ENCODE measurements around the gene LCN2.
"Not testable (repeated sequence)": the region's sequence is repeated elsewhere in the genome, so short reads cannot be mapped to it uniquely, and the experiment has no call there.

LCN2 gene

GRCh38 chr9:128128836-128129590 lies 20.2 kb upstream of the LCN2 start:
- DNase-seq: no peak

- not testable (repeated sequence) for DNase-seq
Observed at GRCh38 chr9:128129976-128130590, 19.2 kb upstream of the LCN2 start.

DNA sequence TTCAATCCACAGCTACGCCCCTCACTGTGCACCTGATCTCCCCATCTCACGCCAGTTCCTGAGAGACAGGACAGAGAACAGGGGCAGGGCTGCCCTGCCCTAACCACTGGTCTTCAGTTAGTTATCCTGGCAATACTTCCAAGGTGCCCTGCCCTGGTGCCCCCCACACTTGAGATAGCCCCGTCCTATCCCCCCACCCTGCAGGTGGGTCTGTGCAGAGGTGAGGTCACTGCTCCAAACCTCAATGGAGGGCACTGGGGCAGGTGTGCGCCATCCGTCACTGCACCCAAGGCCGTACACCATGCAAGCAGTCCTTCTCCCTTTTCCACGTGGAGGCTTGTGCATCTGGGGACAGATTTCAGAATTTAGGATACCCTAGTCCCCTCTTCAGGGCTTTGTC lies 18.6 kb upstream of the LCN2 start:
- DNase-seq: not testable (repeated sequence)

DNA sequence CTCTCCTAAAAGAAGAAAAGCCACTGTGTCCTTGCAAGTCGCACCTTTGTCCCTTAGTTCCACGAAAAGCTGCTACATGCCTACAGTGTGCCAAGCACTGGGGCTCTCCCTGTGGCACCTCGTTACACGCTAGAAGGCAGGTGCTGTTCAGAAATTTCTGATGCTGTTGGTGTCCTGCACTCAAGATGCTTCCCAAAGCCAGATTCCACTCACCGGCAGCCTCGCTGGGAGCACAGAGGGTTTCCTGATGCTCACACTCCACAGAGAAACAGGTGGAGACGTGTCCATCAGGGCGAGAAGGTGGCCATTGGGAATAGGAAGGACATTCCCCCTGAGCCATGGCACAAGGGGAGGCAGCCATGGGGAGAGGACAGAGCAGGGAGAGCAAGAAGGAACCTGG lies 17.9 kb upstream of the LCN2 start:
- not testable (repeated sequence) for DNase-seq

DNA sequence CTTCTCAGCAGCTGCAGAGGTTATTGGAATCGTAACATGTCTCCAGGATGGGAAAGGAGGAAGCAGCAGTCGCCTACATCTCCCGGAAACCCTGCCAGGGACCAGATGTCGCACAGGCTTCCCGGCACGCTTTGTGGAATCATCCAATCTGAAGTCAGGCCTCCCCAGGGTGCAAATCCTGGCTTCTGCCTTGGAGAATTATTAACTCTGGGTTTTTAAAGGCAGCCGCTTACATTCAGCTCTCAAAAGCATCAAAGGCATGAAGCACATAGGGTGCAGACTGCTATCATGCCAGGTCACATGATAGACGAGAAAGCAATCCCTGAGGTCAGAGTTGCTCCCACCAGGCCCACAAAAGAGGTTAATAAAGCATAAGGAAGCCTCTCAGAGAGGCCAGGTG lies 17.1 kb upstream of the LCN2 start:
- not testable (repeated sequence) for DNase-seq

DNA sequence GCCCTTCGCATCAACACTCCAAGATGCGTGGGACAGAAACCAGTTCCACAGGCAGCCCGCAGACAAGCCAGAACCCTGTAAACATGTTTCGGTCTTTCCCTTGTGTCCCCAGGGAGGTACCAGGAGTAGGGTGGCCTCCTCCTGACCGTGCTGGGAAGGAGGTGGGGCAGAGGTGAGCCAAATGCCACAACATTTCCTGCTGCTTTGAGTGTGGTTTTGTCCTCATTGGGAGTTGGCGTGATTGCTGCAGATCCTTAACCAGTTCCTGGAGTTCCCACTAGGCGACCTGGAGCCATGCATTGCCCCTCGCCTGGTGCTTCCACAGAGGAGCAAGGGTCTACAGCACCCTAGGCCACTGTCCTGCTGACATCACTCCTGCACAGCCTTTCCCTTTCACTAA lies 13.7 kb upstream of the LCN2 start:
- DNase-seq: not testable (repeated sequence)

DNA sequence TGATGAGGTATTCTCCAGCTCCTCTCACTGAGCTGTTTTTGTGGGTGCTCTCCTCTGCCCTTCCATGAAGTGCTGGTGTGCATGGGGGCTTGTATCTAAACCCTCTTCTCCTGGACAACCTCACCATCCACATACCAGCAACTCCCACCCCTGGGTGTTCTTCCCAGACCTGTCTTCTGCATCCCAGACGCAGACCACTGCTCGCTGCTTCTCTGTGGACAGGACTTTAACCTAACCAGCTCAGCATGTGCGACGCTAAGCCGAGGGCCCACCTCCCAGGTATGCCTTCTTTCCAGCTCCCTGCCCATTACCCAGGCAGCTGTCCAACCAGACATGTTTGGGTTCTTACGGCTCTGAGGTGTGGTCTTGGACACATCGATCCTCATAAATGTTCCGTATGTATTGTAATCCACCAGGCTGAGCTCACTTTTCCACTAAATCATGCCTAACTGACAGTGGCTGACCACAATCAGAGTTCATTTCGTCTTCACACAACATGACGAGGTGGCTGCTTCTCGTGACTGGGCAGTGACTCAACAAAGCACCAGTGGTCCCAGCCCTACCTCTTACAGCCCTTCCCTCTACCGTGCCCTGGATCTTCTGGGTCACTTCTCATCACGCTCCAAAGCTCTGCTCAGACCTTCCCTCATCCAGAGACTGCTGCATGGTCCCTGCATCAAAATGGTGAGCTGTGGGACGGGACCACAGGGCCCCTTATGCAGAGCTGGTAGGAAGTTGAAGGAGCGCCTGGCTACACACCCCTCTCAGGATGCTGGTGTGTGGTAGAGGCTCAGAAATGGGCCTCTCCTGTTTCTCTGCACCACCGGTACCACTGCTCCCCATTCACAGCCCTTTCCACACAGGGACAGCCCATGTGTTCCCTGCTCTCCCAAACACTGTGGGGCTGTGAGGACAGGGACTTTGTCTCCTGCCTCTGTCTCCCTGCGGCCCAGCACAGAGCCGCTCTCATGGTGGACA lies 12.1 kb upstream of the LCN2 start:
- DNase-seq: no peak

DNA sequence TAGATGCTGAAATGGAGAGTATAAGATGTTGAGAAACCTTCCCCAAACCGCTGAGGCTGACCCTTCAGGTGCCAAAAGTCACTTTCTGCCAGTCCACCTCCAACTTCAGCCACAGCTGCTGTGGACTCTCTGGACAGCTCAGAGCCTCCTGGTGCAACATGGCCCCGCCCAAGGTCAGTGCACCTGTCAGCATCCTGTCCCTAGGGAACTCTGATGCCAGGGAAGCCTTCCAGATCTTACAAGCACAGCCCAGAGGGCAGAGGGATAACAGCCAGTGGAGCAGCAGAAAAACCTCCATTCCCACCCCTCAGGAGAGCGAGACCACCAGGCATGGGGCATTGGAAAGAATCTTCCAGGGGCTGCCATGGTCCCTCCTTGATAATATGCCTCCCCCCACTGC lies 11.3 kb upstream of the LCN2 start:
- DNase-seq: no peak

DNA sequence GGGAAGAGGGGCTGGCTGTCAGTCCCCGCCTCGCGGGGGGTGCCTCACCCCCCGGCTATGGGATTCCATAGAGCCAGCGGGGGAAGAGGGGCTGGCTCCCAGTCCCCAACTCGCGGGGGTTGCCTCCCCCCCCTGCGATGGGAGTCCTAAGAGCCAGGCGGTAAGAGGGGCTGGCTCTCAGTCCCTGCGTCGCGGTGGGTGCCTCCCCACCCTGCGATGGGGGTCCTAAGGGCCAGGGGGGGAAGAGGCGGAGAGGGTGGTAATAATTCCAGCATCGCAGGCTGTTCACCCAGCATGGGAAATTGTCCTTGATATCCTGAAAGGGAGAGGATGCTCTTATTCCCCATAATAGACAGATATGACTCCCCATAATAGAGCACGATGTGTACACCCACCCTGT lies 9.6 kb upstream of the LCN2 start:
- DNase-seq: no peak

DNA sequence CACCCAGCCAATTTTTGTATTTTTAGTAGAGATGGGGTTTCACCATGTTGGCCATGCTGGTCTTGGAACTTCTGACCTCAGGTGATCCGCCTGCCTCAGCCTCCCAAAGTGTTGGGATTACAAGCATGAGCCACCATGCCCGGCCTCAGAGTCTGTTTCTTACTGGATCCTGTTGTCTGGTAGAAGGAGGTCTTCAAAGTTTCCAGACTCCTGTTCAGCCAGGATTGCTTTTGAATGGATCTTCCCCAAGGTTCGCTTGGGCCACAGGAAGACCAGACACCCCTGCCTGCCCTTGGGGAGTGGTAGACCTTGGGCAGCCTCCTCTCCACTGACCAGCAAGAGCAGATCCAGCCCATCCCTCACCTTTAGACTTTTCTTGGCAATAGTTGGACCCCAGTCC lies 7.6 kb upstream of the LCN2 start:
- DNase-seq: no peak

- no peak for DNase-seq
Observed at GRCh38 chr9:128142061-128142460, 7.2 kb upstream of the LCN2 start.

DNA sequence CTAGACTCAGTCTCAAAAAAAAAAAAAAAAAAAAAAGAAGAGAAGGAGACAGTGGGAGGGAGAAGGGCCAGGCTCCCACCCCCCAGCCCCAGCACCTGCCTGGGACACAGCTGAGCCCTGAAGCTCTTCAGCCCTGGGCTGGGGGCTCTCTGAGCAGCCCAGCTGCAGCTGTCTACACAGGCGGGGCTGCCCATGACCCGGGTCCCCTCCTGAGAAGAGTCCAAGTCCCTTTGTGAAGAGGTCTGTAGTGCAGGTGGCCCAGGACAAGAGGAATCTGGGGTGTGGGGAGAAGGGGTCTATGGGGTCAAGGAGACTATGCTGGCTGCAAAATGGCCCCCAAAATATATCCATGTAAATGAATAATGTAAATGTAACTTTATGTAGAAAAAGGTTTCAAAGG lies 6.7 kb upstream of the LCN2 start:
- no peak for DNase-seq

DNA sequence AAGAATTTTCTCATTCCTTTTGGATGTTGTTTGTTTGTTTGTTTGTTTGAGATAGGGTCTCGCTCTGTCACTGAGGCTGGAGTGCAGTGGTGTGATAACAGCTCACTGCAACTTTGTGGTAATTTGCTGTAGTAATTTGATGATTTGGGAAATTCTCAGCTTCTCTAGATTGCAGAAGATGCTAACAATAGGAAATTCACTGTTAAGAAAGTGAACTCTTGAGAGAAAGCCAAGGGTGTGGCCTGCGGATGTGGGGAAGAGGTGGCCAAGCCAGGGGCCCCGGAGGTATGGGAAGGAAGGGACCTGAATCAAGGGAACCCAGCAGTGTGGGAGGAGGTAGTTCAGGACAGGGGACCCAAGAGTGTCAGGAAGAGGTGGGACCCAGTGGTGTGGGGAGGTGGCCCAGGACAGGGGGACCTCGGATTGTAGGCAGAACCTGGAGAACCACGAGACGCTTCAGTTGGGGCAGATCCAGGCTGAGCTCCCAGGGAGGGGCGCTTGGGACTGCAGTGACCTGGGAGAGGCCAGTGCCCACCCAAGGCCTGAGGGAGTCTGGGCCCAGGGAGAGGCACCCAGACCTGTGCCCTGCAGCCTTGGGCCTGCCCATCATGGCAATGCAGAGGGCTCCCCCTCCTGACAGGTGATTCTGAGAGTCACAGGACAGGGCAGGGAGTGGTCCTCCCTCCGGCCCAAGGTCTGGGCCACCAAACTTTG lies 5.6 kb upstream of the LCN2 start:
- DNase-seq: no peak

- DNase-seq: no peak
Observed at GRCh38 chr9:128144239-128145181, 4.7 kb upstream of the LCN2 start.

GRCh38 chr9:128145536-128145935 lies 3.7 kb upstream of the LCN2 start:
- DNase-seq: no peak

GRCh38 chr9:128145951-128146351 lies 3.3 kb upstream of the LCN2 start:
- no peak for DNase-seq

DNA sequence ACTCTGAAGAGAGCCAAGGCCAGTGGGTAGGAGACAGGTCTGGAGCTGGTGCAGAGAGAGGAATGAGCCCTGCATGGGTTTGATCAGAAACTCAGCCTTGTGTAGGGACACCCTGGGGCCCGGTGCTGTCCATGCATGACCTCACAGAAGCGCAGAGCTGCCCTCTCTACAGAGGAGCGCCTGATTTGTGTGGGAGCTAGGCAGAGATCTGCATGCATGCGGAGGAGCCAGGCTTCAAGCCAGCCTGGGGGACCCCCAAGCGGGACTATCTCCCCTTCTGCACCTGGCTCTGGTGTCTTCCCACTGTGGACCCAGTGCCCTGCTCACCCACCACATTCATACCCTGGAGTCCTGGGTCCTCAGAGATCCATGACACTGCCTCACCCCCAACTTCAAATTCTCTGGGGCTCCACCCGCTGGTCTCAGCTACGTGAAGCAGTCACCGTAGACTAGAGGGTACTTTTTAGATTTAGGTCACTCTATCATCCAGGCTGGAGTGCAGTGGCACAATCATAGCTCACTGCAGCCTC lies 2.6 kb upstream of the LCN2 start:
- no peak for DNase-seq

DNA sequence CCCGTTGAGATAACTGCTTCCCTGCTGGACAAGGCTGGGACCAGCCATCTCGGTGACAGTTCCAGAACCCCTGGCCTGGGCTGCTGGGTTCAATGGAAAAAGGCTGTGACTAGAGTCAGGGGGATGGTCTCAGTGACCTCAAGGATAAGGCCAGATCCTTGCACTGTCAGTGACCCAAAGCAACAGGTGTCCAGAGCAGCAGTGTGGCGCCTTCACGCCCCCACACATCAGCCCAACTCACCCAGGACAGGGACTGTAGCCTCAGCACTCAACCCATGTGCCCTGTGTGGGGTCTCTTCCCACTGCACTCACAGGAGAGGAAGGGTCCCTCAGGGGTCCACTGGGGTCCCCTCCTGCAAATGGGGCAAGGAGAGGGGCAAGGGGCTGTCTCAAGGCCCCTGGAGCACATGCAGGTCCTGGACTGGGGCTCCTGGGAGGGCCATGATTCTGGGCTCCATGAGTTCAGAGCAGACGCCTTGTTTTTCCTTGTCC lies 698 bp upstream of the LCN2 start:
- DNase-seq: no peak

DNA sequence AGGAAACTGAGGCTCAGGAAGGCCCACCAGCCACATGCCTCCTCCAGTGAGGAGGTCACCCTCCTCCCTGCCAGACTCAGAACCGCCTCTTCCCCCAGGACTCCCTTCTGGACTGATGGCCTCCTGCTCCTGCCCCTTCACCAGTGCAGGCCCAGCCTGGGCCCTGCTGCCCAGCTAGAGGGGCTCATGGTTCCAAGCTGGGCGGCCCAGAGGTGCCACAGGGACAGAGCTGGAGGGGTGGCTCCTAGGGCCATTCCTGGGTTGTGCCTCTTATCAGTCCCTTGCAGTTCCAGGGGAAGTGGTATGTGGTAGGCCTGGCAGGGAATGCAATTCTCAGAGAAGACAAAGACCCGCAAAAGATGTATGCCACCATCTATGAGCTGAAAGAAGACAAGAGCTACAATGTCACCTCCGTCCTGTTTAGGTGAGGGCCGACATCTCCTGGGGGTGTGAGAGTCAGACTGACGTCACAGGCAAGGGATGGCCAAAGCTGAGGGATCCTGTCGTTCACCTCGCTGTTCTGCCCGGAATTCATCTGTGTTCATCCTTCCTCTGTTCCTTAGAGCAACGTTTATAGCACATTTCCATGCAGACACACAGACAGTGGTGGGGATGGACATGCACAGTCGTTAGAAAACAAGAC lies 819 bp downstream of the LCN2 start:
- no peak for DNase-seq

GRCh38 chr9:128150594-128151308 lies 1.5 kb downstream of the LCN2 start:
- peak; percentile 41 to 80 for DNase-seq
